ENCODE measurements around the gene TTC34.
"Not testable (repeated sequence)": the region's sequence is repeated elsewhere in the genome, so short reads cannot be mapped to it uniquely, and the experiment has no call there.

The TTC34 gene

GRCh38 chr1:2798958-2799357 lies 2.5 kb downstream of the TTC34 start:
- not testable (repeated sequence) for H3K4me1 Mint-ChIP-seq, ATAC-seq, DNase-seq, H3K27ac Mint-ChIP-seq, H3K4me3 Mint-ChIP-seq
- H3K9me3 Mint-ChIP-seq, result peaks cover 10 to 13% of the 10 kb centered on the region in 2 donors
- H3K27me3 Mint-ChIP-seq, result peaks cover 14% of the 10 kb centered on the region

GRCh38 chr1:2797741-2798016 lies 3.8 kb downstream of the TTC34 start:
- Mint-ChIP-seq H3K9me3 (peaks cover 17 to 24% of the 10 kb centered on the region in 2 donors), H3K4me1 (peaks cover 6% of the 10 kb centered on the region), H3K27ac (no peak overlapping the region), H3K4me3 (no peak overlapping the region), H3K27me3 (peaks cover 18% of the 10 kb centered on the region)
- ATAC-seq (no peak), DNase-seq (no peak)

DNA sequence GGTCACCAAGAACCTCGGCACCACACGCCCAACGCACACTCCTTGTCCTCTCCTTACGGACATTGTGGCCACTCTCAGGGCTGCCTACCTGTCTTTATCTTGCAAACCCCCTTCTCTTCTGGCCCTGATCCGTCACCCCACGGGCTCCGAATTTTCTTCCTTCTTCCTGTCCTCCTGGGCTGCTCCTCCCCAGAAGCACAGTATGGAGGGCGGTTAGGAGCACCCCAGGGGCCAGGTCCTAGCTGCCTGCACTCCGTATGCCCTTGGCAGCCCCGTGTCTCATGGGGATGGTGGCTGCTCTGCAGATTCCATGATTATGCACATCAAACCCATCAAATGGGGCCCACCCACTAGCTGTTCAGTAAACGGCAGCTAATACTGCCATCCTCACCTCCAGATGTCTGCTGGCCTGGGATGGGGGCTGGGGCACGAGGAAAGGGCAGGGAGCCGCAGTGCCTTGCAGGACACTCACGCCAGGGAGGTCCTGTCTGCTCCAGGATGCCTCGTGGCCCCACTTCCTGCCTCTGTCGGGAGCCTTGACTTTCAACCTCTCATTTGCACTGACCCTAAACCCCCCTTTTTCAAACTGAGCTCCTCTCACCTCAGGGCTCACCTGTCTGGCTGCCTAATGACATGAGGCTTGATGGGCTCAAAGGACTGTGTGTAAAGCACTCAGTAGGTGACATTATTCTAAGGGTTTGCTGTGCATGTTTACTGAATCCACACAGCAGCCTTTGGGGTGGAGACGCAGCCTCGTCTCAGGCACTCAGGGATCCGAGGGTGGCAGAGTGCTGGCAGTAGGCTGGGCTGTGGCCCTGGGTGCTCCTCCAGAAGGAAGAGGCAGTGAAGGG lies 4.4 kb downstream of the TTC34 start:
- no peak for ATAC-seq
- Mint-ChIP-seq H3K27ac (no peak overlapping the region), H3K4me3 (no peak overlapping the region), H3K4me1 (peaks cover 6% of the 10 kb centered on the region), H3K27me3 (peaks cover 23% of the 10 kb centered on the region), H3K9me3 (peaks cover 17 to 30% of the 10 kb centered on the region in 2 donors)
- no peak for DNase-seq

DNA sequence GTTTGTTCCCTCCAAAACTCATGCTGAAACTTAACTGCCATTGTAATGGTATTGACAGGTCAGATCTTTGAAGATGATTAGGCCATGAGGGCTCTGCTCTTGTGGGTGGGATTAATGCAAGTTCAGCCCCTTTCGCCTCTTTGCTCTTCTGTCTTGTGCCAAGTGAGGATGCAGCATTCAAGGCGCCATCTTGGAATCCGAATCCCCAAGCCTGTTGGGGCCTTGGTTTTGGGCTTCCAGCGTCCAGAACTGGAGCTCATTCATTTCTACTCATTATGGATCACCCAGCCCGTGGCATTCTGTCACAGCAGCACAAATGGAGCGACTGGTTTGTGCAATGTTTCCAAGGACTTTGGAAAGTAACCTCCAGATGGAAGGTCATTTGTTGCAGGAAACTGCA lies 5.6 kb downstream of the TTC34 start:
- peaks cover 17 to 38% of the 10 kb centered on the region in 2 donors for H3K9me3 Mint-ChIP-seq
- no peaks in the 10 kb centered on the region for H3K4me1 Mint-ChIP-seq
- H3K4me3 Mint-ChIP-seq, result no peak overlapping the region
- peaks cover 35% of the 10 kb centered on the region for H3K27me3 Mint-ChIP-seq
- no peak for DNase-seq
- ATAC-seq, result no peak
- H3K27ac Mint-ChIP-seq, result no peak overlapping the region

DNA sequence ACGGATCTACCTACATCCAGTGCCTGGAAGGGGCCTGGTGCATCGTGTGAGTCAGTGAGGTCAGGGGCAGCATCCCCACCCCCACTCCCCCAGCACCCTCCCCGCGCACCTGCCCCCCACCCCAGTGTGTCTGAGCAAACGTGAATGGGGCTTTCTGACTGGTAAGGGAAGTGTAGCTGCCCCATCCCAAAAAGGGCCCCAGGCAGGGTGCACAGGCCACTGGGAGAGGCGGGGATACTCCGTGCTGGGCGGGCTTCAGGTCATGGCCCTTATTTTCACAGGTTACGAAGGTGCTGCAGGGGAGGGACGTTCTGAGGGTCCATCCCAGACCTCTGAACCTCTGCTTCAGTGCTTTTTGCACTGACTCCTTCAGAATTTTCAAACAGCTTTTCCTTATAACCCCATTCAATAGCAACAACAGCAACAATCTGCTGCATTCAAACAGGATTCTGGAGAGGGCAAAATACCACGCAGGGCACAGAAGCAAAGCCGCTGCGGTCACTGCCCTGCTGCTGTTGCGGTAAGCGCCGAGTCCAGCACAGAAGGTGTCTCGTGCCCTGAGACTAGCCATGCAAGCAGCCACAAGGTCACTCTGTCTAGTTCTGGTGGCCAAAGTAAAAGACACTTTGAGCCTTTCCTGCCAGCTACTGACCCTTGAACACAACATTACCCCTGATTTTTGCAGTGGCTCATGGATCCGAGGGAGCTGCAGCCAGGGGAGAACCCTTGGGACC lies 10.3 kb downstream of the TTC34 start:
- H3K4me1 Mint-ChIP-seq, result peaks cover 13% of the 10 kb centered on the region
- H3K9me3 Mint-ChIP-seq, result peaks cover 17 to 37% of the 10 kb centered on the region in 2 donors
- DNase-seq, result no peak
- H3K27ac Mint-ChIP-seq, result no peak overlapping the region
- no peak overlapping the region for H3K4me3 Mint-ChIP-seq
- peaks cover 60% of the 10 kb centered on the region for H3K27me3 Mint-ChIP-seq
- ATAC-seq, result no peak

DNA sequence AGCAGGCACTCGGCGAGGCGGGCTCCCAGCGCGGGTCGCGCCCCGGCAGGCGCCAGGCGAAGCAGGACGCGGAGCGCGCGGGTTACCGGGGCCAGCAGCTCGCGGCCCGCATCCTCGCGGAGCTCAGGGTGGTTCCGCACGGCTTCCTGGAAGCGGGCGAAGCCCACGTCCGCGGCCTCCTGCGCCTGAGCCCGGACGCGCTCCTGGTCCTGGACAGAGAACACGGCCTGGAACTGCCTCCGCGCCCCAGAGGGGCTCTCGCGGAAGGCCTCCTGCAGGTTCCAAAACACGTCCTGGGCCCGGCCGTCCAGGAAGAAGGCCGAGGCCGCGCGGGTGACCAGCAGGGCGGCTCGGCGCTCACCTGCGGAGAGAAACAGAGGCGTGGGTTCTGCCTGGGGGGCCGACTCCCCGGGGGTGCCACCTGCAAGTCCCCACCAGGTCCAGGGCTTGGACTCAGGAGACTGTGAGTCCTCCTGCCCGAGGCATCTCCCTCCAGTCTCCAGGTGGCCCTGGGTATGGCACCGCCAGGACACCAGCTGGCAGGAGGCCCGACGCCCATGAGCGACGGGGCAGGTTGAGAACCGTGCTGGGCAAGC lies 11.4 kb downstream of the TTC34 start:
- Mint-ChIP-seq H3K27ac (no peak overlapping the region), H3K9me3 (peaks cover 7 to 26% of the 10 kb centered on the region in 2 donors), H3K4me1 (peaks cover 13% of the 10 kb centered on the region), H3K27me3 (peaks cover 62% of the 10 kb centered on the region), H3K4me3 (no peak overlapping the region)
- ATAC-seq, result no peak
- no peak for DNase-seq

- H3K27ac Mint-ChIP-seq, result no peak overlapping the region
- H3K4me1 Mint-ChIP-seq, result peaks cover 13% of the 10 kb centered on the region
- peak overlapping the region; percentile 18 to 26 for H3K4me3 Mint-ChIP-seq
- ATAC-seq, result peak; percentile 47
- peaks cover 7 to 24% of the 10 kb centered on the region in 2 donors for H3K9me3 Mint-ChIP-seq
- DNase-seq, result no peak
- peaks cover 62% of the 10 kb centered on the region for H3K27me3 Mint-ChIP-seq
Observed at GRCh38 chr1:2789164-2789985, 12.1 kb downstream of the TTC34 start.

DNA sequence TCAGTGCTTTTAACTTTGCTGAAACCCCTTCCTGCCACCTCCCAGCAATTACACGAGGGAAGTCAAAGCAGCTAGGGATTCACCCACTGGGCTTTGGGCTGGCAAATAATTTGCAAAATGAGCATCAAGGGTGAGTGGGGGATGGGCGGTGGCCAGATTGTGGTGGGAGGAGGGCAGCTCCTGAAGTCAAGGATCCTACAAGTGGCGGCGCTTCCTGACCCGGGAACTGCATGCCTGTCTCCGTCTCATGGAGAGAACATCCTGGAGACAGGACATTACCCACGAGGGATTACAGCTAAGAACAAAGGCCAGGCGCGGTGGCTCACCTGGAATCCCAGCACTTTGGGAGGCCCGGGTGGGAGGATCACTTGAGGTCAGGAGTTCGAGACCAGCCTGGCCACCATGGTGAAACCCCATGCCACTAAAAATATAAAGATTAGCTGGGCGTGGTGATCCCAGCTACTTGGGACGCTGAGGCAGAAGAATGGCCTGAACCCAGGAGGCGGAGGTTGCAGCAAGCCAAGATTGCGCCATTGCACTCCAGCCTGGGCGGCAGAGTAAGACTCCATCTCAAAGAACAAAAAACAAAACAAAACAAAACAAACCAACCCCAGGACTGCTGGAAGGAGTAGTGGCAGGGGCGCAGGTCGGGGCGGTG lies 12.9 kb downstream of the TTC34 start:
- peak overlapping the region; percentile 18 to 26 for H3K4me3 Mint-ChIP-seq
- peaks cover 13% of the 10 kb centered on the region for H3K4me1 Mint-ChIP-seq
- H3K27me3 Mint-ChIP-seq, result peaks cover 62% of the 10 kb centered on the region
- peaks cover 5 to 21% of the 10 kb centered on the region in 2 donors for H3K9me3 Mint-ChIP-seq
- DNase-seq (no peak), ATAC-seq (no peak)
- no peak overlapping the region for H3K27ac Mint-ChIP-seq

GRCh38 chr1:2787163-2787911 lies 14.2 kb downstream of the TTC34 start:
- DNase-seq, result no peak
- Mint-ChIP-seq H3K27me3 (peaks cover 55% of the 10 kb centered on the region), H3K4me3 (no peak overlapping the region), H3K9me3 (peaks cover 3 to 17% of the 10 kb centered on the region in 2 donors), H3K27ac (no peak overlapping the region), H3K4me1 (peaks cover 13% of the 10 kb centered on the region)
- ATAC-seq, result no peak

GRCh38 chr1:2786329-2787162 lies 14.9 kb downstream of the TTC34 start:
- H3K4me1 Mint-ChIP-seq, result peaks cover 13% of the 10 kb centered on the region
- no peak overlapping the region for H3K4me3 Mint-ChIP-seq
- peaks cover 10 to 17% of the 10 kb centered on the region in 2 donors for H3K9me3 Mint-ChIP-seq
- ATAC-seq, result peak; percentile 70
- H3K27me3 Mint-ChIP-seq, result peaks cover 47% of the 10 kb centered on the region
- H3K27ac Mint-ChIP-seq, result peak overlapping the region; percentile 13 to 31
- DNase-seq, result peak; percentile 70

DNA sequence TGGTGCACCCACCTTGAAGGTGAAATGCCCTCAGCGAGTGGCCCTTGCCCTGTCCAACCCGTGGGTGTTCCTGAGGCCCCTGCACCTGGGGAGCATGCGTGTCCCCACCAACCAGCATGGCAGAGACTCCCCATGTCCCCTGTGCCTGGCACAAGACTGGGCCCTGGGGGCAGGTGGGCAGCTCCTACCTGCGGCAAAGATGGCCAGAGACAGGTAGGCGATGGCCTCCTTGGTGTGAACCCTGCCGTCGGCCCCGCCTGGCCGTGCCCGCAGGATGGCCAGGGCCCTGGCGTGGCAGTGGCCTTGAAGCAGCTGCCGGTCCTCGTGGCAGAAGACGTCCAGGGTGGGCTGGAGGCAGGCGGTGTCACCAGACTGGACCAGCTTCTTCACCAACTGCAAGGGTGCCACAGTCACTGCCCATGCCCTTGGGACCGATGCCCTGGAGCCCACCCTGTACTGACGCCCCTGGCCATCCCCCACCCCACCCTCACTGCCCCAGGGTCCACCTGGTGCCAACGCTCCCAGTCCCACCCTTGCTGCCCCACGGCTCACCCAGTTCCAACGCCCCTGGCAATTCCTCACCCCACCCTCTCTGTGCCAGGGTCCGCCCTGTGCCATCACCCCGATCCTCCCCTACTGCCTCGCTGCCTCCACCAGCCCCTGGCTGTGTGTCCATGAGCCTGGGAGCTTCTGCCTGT lies 15.7 kb downstream of the TTC34 start:
- peaks cover 40% of the 10 kb centered on the region for H3K27me3 Mint-ChIP-seq
- peak; percentile 31 for ATAC-seq

DNA sequence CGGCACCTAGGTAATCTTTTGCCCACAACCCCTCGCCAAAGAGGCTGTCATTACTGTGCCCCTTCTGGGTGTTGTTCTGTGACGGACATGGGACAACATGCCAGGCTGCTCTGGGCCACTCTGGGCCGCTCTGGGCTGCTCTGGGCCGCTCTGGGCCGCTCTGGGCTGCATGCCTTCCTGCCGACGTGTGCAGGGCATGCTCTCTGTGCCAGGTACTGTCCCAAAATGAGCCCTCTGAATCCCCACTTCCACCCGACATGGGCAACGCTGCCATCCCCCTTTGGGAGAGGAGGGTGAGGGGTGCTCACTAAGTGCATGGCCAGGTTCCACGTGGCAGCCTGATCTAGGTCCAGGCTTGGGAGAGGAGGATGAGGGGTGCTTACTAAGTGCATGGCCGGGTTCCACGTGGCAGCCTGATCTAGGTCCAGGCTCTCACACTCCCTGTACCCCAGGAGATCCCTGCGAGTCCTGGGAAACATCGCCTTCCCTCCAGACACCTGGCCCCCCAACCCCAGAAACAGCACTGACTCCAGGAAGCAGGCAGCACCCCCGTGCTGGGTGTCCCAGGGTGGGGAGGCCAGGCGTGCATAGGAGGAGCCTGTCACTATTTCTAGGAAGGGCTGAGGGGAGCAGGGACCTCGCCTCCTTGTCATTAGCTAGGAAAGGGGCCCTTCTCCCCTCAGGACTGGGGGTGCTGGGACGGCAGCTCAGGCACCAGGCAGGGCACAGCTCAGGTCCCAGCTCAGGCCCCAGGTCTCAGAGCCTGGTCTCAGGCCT lies 16.5 kb downstream of the TTC34 start:
- H3K9me3 Mint-ChIP-seq, result peaks cover 16 to 25% of the 10 kb centered on the region in 2 donors
- DNase-seq (no peak), ATAC-seq (no peak)
- peaks cover 13% of the 10 kb centered on the region for H3K4me1 Mint-ChIP-seq
- H3K4me3 Mint-ChIP-seq, result no peak overlapping the region
- peaks cover 39% of the 10 kb centered on the region for H3K27me3 Mint-ChIP-seq
- no peak overlapping the region for H3K27ac Mint-ChIP-seq

More for the DNA sequence above, 15.7 kb downstream of the TTC34 start:
- H3K4me3 Mint-ChIP-seq, result no peak overlapping the region
- H3K27ac Mint-ChIP-seq, result peak overlapping the region; percentile 13 to 31
- peaks cover 11 to 18% of the 10 kb centered on the region in 2 donors for H3K9me3 Mint-ChIP-seq
- peaks cover 13% of the 10 kb centered on the region for H3K4me1 Mint-ChIP-seq
- DNase-seq, result no peak
